ENCODE data around the gene SOHLH1.
A peak's percentile ranks its signal among the peaks of the same experiment; 100 is the strongest.

Gene SOHLH1

DNA sequence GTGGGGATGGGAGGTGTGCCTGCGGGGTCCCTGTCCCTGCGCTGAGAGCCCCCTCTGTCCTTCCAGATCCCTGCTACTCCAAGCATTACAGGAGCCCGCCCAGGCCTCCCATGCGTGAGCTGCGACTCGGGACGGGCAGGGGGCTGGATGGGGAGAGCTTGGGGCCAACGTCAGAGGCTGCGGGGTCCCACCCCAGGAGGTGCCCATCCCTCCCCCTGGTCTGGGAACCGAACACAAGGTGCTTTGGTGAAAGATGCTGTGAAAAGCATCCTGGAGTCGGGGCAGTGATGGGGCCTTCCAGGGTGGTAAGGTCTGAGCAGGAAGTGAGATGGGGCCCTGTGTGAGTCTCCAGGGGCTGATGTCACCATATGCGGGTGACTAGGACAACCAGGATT, 33.5 kb downstream of the SOHLH1 start:
- intact Hi-C loops (cut with DNase I) = no loop called here

DNA sequence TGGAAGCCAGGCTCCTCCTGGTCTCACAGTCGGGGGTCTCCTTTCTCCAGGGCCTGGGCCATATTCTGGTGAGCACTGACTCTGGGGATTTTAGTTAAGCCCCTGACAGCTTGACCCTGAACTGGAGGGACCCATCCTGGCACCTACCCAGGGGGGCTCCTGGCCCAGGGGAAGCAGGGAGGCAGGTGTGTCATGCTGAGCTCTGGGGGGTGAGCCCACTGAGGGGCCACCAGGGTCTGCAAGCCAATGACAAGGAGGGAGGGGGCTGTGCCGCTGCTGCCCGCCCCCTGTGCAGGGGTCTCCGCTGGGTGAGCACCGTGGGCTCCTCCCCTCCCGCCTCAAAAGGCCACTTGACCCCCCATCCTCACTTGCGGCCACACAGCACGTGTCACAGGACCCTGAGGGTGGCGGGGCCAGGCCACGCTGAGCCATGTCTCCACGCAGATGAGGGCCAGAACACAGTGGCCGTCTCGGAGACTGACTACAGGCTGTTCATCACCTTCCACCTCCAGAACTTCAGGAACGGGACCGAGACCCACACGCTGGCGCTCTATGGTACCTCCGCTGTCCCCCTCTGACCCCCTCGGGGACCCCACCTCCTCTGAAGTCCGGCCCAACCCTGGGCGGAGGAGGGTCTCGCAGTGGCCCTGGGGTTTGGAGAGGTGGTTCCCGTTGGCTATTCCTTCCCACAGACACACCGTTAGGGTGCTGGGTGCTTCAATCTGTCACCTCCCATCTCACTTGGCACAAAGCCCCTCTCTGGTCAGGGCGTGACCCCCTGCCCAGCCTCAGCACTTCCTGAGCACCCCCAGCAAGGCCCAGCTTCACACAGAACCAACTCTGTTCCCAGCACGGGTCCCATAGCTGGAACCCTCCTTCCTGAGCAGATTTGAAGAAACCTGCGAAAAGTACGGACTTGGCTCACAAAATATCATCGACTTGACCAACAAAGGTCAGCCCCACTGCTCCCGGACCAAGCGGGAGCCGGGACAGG, 34.2 kb downstream of the SOHLH1 start:
- intact Hi-C loops (cut with DNase I) = no loop called here
- DNase-seq = no peak

More for the DNA sequence above, 33.5 kb downstream of the SOHLH1 start:
- peak in 1 of 10 donors; percentile 7 for DNase-seq

DNA sequence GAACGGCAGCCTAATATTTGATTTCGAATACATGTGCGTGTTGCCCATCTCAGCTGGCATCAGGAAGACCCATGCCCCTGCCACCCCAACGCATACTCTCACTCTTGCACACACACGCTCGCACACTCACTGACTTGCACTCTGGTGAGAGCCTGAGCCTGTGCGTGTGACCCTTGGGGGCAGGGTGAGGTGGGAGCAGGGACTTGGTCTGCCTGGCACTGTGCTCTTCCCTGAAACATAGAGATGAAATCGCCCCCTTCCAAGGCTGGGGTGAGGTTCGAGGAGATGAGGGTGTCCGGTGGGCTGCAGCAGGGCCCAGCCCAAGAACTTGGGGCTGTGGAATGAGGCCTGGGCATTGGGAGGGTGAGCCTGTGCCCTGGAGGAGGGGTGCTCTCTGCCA, 35.0 kb downstream of the SOHLH1 start:
- no peak for DNase-seq
- intact Hi-C loops (cut with DNase I) = no loop called here

DNA sequence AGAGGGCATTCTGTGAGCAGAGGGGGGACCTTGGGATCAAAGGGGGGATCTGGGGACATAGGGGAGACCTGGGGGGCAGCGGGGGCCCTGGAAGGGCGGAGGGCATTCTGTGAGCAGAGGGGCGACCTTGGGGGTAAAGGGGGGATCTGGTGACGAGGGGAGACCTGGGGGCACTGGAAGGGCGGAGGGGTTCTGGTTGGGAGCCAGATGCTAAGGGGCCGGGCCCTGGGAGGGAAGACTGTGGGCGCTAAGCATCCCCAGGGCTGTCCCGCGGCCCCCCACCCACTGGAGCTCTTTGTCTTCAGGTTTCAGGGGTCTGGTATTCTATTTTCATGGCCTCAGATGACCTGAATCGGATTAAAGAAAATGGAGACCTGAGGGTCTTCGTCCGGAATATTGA, 35.4 kb downstream of the SOHLH1 start:
- intact Hi-C loops (cut with DNase I) = no loop called here
- DNase-seq = no peak

DNA sequence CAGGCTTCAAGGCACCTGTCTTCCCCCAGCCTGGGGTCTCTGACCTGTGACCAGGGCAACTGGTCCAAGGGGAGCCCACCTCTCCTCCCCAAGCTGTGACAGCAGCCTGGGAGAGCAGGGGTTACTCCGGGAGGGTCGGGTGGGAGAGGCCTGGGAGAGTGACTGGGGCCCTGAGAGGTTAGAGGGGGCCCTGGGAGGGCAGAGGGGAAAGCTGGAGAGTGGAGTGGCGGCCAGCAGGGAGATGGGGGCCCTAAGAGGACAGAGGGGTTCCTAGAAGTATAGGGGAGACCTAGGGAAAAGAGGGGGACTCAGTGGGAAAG, 35.9 kb downstream of the SOHLH1 start:
- intact Hi-C loops (cut with DNase I) = no loop called here
- no peak for DNase-seq

DNA sequence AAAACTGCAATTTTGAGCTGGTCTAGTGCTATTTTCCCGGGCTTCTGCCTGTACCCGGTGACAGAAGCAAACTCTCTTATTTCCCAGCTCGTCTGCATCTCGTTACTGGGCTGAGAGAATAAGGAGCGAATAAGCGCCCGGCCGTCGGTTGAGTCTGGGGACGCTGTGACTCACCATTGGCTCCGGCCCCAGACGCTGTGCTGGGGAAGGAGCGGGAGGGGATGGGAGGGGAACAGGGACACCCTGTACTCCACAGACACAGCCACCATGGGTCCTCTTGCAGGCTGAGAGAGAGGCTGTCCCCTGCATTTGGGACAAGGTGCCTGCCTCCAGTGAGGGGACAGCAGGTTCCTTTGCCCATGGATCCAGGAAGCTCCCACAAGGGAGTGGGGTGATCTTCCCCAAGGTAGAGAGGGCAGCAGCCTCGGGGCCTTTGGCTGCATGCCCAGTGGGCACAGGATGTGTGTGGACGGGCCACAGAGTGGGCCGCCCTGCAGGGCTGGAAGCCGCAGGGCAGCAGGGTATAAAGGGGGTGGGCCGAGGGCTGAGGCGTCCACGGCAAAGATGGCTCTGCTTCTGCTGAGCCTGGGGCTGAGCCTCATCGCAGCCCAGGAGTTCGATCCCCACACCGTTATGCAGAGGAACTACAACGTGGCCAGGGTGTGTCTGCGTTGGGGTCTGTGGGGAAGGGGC, 36.4 kb downstream of the SOHLH1 start, which contains the start of gene LCN9:
Gene LCN9, plus strand, starts transcription at position 552 of the 693 bp plus-strand sequence. Its CDS starts 13 bp downstream, at position 565.
- intact Hi-C loops (cut with DNase I) = no loop called here
- DNase-seq = peak in 8 of 10 donors; percentile 11 to 93 (median 52)

DNA sequence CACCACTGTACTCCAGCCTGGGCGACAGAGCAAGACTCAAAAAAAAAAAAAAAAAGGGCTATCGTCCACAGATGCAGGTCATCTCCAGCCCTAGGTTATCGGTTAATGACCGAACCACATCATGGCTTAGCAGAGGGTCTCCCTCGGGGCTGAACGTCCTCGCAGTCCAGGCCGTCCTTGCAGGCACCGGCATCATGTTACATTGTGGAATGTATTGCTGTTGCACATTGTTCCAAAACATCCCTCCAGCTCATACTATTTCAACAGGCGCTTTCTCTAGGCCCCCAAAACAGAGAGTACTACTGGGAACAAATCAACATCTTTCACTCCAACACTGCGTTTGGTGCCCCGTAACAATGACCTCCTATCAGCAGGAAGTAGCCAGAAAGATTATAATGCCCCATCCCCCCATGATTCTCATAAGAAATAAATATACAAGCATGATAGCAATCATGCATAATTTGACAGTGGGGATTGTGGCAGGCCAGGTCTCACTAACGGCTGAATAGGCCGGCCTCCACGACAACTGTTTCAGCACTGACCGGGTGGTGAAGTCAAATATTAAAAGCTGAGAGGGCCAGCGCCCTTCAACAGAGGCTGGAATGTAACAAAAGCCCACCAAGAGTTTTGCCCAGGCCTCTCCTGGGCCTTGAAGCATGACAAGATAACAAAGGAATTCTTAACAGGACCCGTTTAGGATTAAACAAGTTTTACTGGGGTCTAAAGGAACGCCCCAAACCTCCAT, 37.3 kb downstream of the SOHLH1 start:
- intact Hi-C loops (cut with DNase I) = no loop called here
- no peak for DNase-seq

DNA sequence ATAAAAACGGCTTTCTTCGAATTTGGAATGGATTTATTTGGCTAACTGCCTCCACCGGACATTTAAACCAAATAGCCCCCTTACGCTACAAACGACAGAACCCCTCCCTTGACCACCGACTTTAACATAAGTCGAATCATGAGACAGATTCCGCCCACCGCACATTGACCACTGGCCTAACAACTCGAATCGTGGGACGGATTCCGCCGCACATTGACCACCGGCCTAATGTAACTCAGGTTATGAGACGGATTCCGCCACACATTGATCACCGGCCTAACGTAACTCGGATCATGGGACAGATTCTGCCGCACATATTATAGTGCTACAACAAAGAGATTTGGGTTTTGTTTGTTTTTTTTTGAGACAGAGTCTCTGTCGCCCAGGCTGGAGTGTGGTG, 38.9 kb downstream of the SOHLH1 start:
- no peak for DNase-seq
- intact Hi-C loops (cut with DNase I) = no loop called here

DNA sequence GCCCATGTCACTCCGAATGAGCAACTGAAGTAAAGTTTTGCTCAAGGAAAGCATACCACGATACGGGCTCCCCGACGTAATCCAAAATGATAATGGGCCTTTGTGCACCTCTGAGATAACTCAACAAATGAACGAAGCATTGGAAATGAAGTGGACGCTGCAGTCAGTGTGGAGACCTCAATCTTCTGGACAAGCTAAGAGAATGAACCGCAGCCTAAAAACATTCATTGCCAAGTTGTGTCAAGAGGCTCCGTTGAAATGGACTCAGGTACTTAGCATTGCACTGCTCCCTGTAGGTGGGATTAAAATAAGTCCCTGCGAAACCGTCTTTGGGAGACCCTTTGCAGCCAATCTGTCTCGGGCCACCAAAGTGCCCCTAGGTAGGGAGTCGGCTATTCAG, 40.0 kb downstream of the SOHLH1 start:
- DNase-seq = no peak
- intact Hi-C loops (cut with DNase I) = no loop called here

DNA sequence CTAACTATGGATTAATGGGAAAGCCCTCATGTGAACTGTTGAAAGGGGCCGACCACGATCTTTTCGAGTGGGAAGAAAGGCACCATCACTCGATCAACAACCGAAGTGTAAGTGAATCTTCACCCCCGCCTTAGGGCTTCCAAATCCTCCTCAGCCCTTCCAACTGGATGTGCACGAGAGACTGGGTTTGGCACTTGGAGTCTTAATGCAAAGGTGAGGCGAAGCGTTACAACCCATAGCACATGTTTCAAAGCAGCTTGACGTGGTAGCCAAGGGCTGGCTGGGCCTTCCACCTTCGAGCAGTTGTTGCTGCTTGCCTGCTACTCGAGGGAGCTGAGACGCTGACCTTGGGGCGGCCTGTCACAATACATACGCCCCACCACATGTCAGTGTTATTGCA, 41.9 kb downstream of the SOHLH1 start:
- no peak for DNase-seq
- intact Hi-C loops (cut with DNase I) = no loop called here

DNA sequence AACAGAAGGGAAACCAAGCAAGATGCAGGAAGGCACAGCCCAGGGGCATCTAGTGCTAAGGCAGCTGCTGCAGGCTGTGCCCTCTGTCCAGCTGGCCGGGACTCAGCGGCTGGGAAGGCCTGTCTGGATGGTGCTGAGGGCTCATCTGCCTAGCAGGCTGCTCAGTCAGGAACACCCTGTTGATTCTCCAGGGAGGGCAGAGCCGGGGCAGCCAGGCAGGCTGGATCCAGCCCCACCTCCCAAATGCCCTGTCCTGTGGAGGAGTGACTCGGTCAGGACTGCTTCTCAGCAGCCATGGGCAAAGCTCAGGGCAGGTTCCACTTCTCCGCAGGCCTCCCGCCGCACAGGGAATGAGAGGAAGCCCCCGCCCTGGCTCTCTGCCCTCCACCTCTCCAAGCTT, 44.0 kb downstream of the SOHLH1 start:
- no peak for DNase-seq
- intact Hi-C loops (cut with DNase I) = no loop called here

DNA sequence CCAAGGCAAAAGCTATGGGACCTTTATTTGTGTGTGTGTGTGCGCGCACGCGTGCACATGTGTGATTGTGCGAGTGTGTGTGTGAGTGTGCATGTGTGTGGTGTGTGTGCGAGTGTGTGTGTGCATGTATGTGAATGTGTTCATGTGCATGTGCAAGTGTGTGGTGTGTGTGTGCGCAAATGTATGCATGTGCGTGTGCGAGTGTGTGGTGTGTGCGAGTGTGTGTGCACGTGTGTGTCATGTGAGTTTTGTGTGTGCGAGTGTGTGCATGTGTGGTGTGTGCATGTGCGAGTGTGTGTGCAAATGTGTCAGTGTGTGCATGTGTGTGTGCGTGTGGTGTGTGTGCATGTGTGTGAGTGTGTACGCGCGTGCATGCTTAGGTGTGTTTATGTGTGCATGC, 48.9 kb downstream of the SOHLH1 start:
- intact Hi-C loops (cut with DNase I) = no loop called here
- DNase-seq = no peak

DNA sequence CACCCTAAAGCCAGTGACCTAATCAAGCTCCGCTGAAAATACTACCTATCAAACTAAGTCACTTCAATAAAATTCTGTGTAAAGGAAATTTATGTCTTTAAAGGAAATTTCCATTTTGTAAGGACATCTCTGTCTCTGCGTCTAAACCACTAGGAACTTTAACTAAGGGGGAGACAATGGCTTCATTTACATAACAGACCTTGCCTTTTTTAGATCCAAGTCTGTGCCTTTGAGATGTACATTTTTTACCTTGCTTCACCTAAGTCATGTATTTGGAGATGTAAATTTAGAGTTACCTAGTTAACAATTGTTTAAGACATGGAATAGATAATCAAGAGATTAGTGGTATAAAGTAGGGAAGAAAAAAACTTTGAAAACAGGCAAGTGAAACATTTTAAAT, 49.8 kb downstream of the SOHLH1 start:
- intact Hi-C loops (cut with DNase I) = no loop called here
- no peak for DNase-seq

DNA sequence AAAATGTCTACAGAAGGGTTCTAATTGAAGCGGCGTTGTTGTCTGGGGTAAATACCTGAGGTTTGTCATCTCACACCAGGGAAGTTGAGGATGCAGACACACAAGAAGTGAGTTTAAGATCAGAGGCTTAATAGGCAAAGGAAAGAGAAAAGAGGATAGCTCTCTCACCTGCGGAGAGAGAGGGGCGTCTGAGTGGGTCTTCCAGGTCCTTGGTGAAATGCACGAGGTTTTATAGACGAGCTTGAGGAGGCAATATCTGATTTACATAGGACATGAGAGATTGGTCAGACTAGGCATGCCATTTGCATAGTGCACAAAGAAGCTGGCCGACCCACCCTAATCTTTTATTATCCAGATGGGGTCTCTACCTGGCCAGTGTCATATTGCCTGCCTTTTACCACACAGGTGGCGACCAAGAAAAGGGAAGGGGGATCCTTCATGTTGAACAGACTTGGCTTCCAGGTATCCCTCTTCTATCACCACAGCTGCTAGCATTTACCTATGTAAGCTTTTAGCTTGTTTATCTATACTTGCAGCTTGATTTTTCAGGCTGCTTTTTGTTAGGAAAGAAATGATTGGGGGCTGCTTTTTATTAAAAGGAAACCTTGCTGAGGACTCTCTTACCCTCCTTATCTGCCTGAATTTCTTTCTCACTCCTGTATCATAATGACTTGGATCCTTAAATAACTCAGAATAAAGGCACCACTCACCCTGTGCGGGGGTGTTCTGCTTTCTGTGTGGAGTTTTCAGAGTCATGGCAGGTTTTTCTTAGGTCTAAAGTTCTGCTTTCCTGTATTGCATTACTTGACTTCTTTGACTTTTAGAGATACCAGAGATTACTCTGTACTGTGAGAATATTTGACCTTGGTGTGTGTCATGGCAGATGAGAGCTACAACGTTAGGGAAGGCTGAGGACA, 50.5 kb downstream of the SOHLH1 start:
- no peak for DNase-seq
- intact Hi-C loops (cut with DNase I) = no loop called here

DNA sequence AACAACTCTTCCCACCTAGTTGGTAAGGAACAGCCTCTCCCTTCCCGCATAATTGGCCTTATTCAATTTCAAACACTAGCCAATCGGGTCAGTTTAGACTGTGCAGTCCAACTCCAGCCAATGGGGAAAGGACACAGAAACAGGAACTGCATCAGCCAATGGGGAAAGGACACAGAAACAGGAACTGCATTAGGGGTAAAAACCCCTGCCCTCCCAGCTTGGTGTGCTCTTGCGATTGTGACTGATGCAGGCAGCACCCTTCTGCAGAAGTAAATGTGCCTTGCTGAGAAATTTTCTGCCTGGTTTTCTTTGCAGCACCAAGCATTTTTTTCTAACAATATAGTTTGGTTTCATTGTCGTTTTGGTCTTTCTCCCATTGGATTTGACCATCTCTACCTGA, 51.4 kb downstream of the SOHLH1 start:
- no peak for DNase-seq
- intact Hi-C loops (cut with DNase I) = no loop called here

DNA sequence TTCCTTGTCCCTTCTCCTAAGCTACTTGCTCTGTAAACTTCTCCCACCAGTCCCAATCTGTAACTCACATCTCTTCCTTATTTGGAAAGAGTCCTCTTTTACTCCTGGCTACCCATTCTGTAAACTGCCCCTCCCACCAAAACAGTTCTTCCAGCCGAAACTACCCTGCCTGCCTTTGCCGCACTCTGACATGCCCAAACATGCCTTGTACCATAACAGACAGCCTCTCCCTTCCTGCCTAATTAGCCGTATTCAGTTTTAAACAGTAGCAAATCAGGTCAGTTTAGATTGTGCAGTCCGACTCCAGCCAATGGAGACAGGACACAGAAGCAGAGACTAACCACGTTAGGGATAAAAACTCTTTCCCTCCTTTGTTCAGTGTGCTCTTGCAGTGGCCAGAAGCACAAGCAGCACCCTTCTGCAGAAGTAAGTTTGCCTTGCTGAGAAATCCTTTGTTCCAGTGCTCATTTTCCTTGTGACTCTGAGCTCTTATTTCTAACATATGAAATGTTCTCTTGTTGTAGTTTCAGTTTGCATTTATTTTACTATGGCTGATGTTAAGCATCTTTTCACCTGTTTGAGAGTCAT, 54.6 kb downstream of the SOHLH1 start:
- no peak for DNase-seq
- intact Hi-C loops (cut with DNase I) = no loop called here

Measured in posterior cingulate gyrus (tissue), 11 donors.